Fibroblast of the conjunctiva (primary cell): ENCODE measurements around the gene ADAR.

ENCODE experiments used
- DNase-seq: peaks from one replicate; pipeline ENCODE4 v3.0.0-alpha.2; 2010; ENCODE audit warnings: low read depth

Gene ADAR

DNA sequence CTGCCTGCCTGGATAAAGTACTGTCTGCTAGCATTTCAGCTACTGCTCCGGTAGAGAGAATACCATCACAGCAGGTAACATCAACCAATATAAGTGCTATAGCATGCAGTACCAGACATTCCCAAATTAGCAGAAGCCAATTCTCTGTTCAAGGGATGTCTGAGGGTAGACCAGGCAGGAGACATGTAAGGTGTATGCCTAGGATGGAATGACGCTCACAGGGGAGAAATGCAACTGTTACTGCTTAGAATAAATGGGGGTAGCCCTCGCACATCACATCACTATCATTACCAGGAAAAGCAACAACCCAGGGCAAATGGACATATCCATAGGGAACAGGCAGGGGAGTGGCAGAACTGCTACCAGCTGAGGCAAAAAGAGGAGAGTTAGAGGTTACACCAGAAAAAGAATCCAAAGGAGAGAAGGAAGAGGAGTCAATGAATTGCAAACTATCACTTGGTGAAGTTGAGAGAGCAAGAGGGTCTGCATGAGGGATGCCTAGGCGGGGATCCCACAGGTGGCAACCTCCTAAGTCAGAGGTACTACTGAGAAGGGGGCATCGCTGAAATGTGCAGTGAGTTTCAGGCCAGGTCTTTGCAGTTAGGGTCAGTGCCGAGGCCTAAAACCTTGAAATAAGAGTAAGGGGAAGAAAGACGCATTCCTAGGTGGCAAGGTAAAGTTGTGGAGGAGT lies 50.6 kb downstream of the ADAR start:
- DNase-seq, result no peak

- DNase-seq, result no peak
Observed at GRCh38 chr1:154556422-154556821, 51.6 kb downstream of the ADAR start.

DNA sequence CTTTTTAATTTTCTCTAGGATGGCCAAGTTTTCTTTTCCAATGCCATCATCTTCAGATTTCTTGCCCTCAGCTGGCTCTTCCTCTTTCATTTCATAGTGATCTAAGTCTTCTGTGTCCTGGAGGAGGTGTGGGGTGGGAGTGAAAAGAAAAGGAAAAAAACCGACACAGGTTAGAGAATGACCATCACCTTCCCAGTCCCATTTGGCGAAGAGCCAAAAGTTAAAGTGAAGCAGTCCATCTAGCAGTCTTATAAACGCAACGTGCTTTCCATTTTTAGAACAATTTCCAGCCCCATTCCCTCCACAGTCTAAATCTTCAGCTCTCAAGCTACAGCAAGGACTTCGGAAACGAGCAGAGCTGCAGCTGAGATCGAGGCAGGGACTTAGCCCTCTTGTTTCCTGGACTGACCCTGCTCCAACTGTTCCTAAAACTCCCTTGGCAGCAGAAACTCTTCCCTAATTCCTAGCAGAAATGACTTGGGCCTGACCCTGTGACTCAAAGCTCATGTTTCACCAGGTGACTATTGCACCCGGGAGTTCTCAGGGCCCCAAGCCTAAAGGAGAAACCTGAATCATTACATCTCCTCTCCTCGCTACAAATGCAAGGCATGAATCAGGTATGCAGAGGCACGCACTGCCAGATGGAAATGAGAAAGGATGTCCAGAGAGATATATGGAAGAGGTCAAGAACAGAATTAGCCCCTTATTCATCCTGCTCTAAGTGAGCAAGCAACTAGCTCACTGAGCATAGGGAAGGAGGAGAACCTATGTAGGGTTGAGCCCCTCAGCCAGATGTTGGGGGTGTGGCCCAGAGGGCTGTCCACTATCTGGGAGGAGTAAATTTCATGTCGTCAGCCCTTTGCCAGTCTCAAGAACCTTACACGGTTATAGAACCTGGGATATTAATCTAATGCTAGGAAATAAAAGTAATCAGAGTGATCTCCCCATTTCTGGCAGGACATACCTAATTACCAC lies 54.6 kb downstream of the ADAR start:
- DNase-seq, result no peak

DNA sequence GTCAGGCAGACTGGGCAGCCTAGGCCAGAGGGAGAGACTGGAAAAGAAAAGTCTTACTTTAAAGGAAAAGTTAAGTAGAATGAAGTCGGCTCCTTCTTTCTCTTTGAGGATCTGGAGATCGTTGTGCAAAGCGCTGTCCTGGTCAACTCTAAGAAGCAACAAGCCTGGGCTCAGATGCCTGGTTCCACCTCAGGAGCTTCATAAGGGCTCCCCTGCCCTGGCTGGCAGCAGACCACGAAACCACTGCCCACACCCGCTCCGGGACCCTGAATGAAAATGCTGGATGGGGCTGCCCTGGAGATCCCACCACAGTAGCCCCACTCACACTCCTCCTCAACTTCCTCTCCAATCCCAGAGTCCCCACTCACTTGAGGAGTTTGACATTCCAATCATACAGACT lies 56.0 kb downstream of the ADAR start:
- no peak for DNase-seq

GRCh38 chr1:154551474-154551873 lies 56.5 kb downstream of the ADAR start:
- no peak for DNase-seq

DNA sequence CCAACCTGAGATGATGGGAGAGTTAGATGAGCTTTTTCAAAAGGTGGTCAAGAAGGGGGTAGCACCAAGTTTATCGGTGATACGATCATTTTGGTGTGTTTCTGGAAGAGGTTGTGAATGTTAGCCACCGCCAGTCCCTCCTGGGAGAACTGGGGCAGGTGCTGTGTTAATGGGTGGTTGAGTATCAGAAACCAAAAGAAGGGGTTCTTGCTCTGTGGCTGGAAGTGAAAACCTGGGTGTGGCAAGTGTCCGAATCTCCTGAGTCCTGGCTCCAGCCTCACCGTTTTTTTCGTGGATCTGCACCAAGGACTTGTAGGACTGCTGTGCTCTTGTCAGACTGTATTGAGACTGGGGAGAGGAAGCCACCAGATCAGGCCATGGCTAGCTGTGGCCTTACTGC lies 57.3 kb downstream of the ADAR start:
- DNase-seq, result no peak

DNA sequence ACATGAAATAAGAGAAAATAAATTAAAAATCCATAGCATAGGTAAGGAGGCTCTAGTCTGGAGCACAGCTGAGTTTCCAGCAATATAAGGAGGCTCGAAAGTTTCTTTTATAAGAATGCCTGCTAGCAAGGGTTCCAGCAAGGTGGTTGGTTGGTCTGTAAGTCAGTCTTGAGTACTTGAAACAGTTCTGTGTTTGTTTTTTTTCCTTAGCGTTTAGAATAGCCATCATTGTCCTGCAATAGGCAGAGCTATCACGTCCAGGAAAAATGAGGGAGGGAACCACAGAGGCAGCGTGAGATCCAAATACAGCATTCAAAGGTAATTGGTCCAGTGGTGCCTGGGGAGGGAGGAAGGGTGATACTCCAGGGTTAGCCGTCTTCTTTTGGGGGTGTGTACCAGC lies 57.9 kb downstream of the ADAR start:
- DNase-seq, result no peak

- DNase-seq, result no peak
Observed at GRCh38 chr1:154549202-154549770, 58.7 kb downstream of the ADAR start.

DNA sequence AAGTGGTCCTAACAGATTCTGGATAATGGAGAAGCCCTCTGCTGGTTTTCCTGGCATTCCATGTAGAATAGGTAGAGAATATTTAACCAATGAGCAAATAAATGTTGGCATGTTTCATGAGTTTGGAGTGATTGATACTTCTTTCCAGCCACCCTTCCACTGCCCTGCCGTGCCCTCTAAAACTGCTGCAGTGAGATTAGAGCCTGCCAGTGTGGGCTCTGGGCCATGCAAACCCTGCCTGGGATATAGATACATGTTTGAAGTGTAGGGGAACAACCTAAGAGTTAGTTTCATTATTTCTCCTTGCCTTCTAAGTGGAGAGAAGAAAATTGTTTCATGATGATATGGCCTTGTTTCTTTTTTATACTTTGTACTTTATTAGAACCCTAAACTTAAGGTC lies 60.0 kb downstream of the ADAR start:
- DNase-seq, result no peak

GRCh38 chr1:154547105-154547732 lies 60.8 kb downstream of the ADAR start:
- no peak for DNase-seq

- DNase-seq, result peak; percentile 41
Observed at GRCh38 chr1:154546264-154547063, 61.5 kb downstream of the ADAR start.

DNA sequence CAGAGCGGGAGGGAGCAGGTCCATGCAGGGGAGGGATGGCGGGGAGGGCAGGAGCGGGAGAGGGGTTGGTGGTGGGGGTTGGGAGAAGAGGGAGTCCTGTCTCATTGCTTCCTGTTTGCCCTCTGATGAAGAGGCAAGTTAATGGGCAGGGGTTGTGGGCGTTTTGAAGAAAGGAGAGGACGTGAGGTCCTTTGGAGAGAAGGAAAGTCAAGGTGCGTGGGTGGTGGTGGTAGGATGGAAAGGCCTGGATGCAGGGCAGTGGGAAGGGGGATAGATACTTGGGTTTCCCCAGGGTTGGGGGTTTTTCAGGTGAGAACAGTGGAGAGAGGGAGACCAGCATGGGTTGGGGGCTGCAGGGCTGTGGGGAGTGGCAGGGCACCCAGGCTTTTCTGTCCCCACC lies 66.8 kb downstream of the ADAR start:
- no peak for DNase-seq

DNA sequence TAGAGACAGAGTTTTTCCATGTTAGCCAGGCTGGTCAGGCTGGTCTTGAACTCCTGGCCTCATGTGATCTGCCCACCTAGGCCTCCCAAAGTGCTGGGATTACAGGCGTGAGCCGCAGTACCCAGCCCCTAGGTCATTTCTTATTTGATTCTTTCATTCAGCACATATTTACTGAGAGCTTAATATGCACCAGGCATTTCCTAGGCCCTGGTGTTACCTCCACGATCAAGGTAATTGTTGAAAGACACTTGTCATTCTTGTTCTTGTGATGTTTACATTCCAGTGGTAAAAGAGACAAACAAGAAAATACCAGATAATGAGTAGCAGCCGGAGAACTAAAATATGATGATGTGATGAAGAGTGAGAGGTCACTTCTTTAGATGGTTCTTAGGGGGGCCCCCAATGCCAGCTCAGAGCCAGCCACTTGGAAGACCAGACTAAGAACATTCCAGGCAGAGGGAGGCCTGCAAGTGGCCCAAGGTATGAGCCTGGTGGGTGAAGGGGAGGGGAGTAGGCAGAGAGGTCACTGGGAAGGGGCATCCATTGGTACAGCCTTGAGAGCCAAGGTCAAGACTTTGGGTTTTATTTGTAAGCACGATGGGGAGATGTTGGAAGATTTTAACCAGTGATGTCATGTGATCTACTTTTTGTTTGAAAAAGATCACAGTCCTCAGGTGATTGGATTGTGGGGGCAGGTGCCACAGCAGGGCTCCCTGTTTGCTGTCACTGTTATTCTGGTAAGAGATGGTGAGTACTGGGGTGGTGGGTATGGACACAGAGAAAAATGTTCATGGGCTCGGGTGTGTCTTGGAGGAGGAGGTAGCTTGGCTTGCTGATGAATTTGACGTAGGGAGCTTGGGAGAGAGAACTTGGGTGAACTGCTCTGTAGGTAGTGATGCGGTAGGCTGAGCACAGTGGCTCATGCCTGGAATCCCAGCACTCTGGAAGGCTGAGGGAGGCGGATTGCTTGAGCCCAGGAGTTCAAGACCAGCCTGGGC lies 68.2 kb downstream of the ADAR start:
- no peak for DNase-seq

GRCh38 chr1:154536570-154536969 lies 71.4 kb downstream of the ADAR start:
- DNase-seq, result no peak

- no peak for DNase-seq
Observed at GRCh38 chr1:154533952-154534844, 73.8 kb downstream of the ADAR start.
